ENCODE results near the gene ANKRD11. TPM values are rescaled to one million over a fixed set of nuclear protein-coding genes. Genes with fewer than 3 reads are reported as not detected.
"Not testable (repeated sequence)": the region's sequence is repeated elsewhere in the genome, so short reads cannot be mapped to it uniquely, and the experiment has no call there.

ANKRD11 gene
- total RNA-seq, 1 experiment from 2014 or later: 266 TPM

DNA sequence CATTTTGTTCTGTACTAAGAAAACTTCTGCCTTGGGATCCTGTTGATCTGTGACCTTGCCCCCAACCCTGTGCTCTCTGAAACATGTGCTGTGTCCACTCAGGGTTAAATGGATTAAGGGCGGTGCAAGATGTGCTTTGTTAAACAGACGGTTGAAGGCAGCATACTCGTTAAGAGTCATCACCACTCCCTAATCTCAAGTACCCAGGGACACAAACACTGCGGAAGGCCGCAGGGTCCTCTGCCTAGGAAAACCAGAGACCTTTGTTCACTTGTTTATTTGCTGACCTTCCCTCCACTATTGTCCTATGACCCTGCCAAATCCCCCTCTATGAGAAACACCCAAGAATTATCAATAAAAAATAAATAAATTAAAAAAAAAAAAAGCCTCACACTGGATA, 27.0 kb downstream of the ANKRD11 start:
- H3K27ac ChIP-seq (ENCODE audit: low read depth, low read length); H3K9me3 ChIP-seq (ENCODE audit: control insufficient read depth in 1 of 2, insufficient read depth in 1 of 2, low read depth in 1 of 2, low read length in 2 of 2); H3K4me2 ChIP-seq (ENCODE audit: low read length); H3K36me3 ChIP-seq (ENCODE audit: control insufficient read depth in 1 of 2, insufficient read depth in 2 of 2, low read length in 2 of 2); RAD21 ChIA-PET (ENCODE audit: low non-redundant PET in 1 of 2, low total read pairs in 2 of 2, uncharacterized antibody in 2 of 2, unreplicated experiment in 2 of 2); H3K4me3 ChIP-seq (replicated peaks in 1 of 2; ENCODE audit: low read depth in 1 of 2, low read length in 2 of 2); H3K27me3 ChIP-seq (ENCODE audit: insufficient read depth, low read length); H3K9ac ChIP-seq (ENCODE audit: low read length); CTCF ChIA-PET; POLR2A ChIA-PET; DNase-seq (ENCODE audit: low read depth, low spot score); H2AFZ ChIP-seq (ENCODE audit: low read depth, low read length, poor library complexity, severe bottlenecking); BruUV-seq (replicated peaks); ATAC-seq; intact Hi-C loops (cut with micrococcal nuclease); H3K9me2 ChIP-seq (ENCODE audit: insufficient read depth): not testable (repeated sequence)
- Histone ChIP-seq H3K79me2 (ENCODE audit: insufficient read depth, low read length) (peaks cover 87% of the 10 kb centered on the region), H3K4me1 (ENCODE audit: control insufficient read depth in 1 of 2, insufficient read depth in 2 of 2, low read length in 2 of 2) (peaks cover 13 to 22% of the 10 kb centered on the region in 2 experiments), H4K20me1 (ENCODE audit: insufficient read depth) (peaks cover 40% of the 10 kb centered on the region; the same call in 1 of the 2 replicates)

DNA sequence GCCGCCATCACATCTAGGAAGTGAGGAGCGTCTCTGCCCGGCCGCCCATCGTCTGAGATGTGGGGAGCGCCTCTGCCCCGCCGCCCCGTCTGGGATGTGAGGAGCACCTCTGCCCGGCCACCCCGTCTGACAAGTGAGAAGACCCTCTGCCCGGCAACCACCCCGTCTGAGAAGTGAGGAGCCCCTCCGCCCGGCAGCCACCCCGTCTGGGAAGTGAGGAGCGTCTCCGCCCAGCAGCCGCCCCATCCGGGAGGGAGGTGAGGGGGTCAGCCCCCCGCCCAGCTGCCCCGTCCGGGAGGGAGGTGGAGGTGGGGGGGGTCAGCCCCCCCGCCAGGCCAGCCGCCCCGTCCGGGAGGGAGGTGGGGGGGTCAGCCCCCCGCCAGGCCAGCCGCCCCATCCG, 27.7 kb downstream of the ANKRD11 start:
- H3K9ac ChIP-seq (ENCODE audit: low read length); RAD21 ChIA-PET (ENCODE audit: low non-redundant PET in 1 of 2, low total read pairs in 2 of 2, uncharacterized antibody in 2 of 2, unreplicated experiment in 2 of 2); H3K4me2 ChIP-seq (ENCODE audit: low read length); H3K4me3 ChIP-seq (replicated peaks in 1 of 2; ENCODE audit: low read depth in 1 of 2, low read length in 2 of 2); H3K9me2 ChIP-seq (ENCODE audit: insufficient read depth); H3K27ac ChIP-seq (ENCODE audit: low read depth, low read length); H3K9me3 ChIP-seq (ENCODE audit: control insufficient read depth in 1 of 2, insufficient read depth in 1 of 2, low read depth in 1 of 2, low read length in 2 of 2); H3K27me3 ChIP-seq (ENCODE audit: insufficient read depth, low read length); DNase-seq (ENCODE audit: low read depth, low spot score); intact Hi-C loops (cut with micrococcal nuclease); BruUV-seq (replicated peaks); H2AFZ ChIP-seq (ENCODE audit: low read depth, low read length, poor library complexity, severe bottlenecking); H3K36me3 ChIP-seq (ENCODE audit: control insufficient read depth in 1 of 2, insufficient read depth in 2 of 2, low read length in 2 of 2); CTCF ChIA-PET; ATAC-seq; POLR2A ChIA-PET: not testable (repeated sequence)
- Histone ChIP-seq H4K20me1 (ENCODE audit: insufficient read depth) (peaks cover 44% of the 10 kb centered on the region; the same call in 1 of the 2 replicates), H3K79me2 (ENCODE audit: insufficient read depth, low read length) (peaks cover 87% of the 10 kb centered on the region), H3K4me1 (ENCODE audit: control insufficient read depth in 1 of 2, insufficient read depth in 2 of 2, low read length in 2 of 2) (peaks cover 13 to 25% of the 10 kb centered on the region in 2 experiments)

DNA sequence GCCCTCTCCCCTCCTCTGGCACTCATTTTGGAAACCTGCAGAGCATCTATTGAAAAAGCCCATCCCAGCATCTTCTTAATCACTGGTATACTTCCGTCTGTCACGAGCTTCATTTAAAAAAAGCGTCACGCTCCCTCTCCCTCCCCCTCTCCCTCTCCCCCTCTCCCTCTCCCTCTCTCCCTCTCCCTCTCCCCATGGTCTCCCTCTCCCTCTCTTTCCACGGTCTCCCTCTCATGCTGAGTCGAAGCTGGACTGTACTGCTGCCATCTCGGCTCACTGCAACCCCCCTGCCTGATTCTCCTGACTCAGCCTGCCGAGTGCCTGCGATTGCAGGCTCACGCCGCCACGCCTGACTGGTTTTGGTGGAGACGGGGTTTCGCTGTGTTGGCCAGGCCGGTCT, 28.5 kb downstream of the ANKRD11 start:
- BruUV-seq (replicated peaks); H3K9ac ChIP-seq (ENCODE audit: low read length); CTCF ChIA-PET; H3K9me2 ChIP-seq (ENCODE audit: insufficient read depth); H2AFZ ChIP-seq (ENCODE audit: low read depth, low read length, poor library complexity, severe bottlenecking); H3K36me3 ChIP-seq (ENCODE audit: control insufficient read depth in 1 of 2, insufficient read depth in 2 of 2, low read length in 2 of 2); H3K27me3 ChIP-seq (ENCODE audit: insufficient read depth, low read length); H3K9me3 ChIP-seq (ENCODE audit: control insufficient read depth in 1 of 2, insufficient read depth in 1 of 2, low read depth in 1 of 2, low read length in 2 of 2); H3K4me3 ChIP-seq (replicated peaks in 1 of 2; ENCODE audit: low read depth in 1 of 2, low read length in 2 of 2); intact Hi-C loops (cut with micrococcal nuclease); H3K4me2 ChIP-seq (ENCODE audit: low read length); DNase-seq (ENCODE audit: low read depth, low spot score); ATAC-seq; H3K27ac ChIP-seq (ENCODE audit: low read depth, low read length); RAD21 ChIA-PET (ENCODE audit: low non-redundant PET in 1 of 2, low total read pairs in 2 of 2, uncharacterized antibody in 2 of 2, unreplicated experiment in 2 of 2): not testable (repeated sequence)
- POLR2A ChIA-PET: interaction anchor here (0.6 kb wide), 1 partner anchor 10 kb away, joined by 3 read pairs; no protein-coding TSS in a partner anchor
- Histone ChIP-seq H3K4me1 (ENCODE audit: control insufficient read depth in 1 of 2, insufficient read depth in 2 of 2, low read length in 2 of 2) (peaks cover 13 to 28% of the 10 kb centered on the region in 2 experiments), H3K79me2 (ENCODE audit: insufficient read depth, low read length) (peaks cover 87% of the 10 kb centered on the region), H4K20me1 (ENCODE audit: insufficient read depth) (peaks cover 42% of the 10 kb centered on the region; the same call in 1 of the 2 replicates)

Measured in HCT116 (cell line).